HG03196 (cell line): ENCODE measurements around the gene CIDEB.

ENCODE experiments used
- ATAC-seq: cut with Tn5 transposase; IDR thresholded peaks from one replicate; pipeline ENCODE4 v1.9.1; 2021; ENCODE audit not compliant: unreplicated experiment

The CIDEB gene

DNA sequence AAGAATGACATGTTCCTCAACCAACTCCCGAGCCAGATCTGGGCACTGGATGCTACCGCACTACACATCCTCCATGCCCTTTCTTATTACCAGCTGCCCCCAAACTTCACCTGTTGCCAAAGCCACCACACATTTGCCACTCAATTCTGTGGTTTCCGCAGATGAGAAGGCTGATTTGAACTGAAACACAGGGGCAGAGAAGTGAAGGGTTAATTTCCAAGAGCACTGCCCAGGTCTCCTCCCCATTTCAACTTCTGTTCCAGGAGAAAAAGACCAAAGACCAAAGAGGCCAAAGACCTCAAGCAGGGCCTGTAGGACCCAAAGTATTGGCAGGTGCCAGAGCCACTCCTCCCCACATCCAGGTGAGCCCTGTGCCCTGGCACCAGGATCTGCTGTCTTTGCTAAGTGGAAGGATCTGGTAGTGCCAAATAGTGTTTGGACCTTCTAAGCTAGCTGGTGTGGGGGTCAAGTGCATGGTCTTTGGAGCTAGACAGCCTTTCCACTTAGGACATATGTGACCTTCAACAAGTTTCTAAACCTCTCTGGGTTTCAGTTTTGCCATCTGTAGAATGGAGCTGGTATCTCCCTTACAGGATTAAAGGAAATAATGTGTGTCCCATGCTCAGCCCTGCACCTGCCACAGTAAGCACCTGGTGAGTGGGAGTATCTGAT lies 16.2 kb downstream of the CIDEB start:
- ATAC-seq, result no peak

DNA sequence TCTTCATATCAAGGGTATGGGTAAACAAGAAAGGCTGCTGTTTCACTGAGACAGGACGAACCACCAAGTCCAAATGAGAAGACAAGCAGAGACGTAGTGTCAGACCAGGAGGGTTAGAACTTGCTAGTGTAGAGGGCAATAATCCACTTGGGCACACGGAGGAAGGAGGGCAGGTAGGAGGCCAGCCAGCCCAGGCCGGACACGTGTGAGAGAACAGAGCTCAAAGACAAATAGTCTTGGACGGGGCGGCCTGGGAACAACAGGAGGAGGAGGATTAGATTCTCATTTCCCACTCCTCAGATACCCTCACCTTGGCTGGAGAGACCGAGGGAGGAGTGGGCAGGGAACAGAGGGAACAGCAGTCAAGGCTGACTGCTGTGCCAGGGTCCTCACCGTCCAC lies 17.0 kb downstream of the CIDEB start:
- ATAC-seq, result no peak

GRCh38 chr14:24289649-24290280 lies 18.0 kb downstream of the CIDEB start:
- ATAC-seq, result peak; percentile 87

DNA sequence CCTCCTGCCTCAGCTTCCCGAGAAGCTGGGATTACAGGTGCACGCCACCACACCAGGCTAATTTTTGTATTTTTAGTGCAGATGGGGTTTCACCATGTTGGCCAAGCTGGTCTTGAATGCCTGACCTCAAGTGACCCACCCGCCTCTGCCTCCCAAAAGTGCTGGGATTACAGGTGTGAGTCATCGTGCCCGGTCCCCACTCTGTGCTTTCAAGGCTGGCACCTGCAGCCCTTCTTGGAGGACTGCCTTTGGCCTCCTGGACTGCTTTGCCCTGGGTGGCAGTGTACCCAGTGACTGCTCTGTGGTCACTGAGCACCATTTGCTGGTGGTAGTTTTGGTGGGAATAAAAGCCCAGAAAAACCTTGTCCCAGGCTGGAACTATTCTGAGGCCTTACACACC lies 20.8 kb downstream of the CIDEB start:
- no peak for ATAC-seq

DNA sequence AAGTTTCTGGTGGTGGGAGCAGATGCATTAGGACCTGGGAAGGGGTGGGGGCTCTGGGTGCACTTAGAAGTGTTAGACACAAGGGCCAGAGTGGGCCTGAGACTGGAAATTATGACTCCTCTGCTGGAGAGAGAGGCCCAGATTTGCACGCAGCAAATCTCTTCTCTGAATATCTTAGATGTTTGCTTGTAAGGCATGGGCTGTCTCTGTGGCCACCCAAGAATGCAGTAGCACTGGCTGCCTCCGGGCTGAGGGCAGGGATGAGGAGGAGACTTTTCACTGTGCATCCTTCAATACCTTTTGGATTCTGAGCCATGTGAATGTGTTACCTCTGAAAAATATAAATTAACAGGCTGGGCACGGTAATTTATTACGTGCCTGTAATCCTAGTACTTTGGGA lies 22.4 kb downstream of the CIDEB start:
- ATAC-seq, result no peak

DNA sequence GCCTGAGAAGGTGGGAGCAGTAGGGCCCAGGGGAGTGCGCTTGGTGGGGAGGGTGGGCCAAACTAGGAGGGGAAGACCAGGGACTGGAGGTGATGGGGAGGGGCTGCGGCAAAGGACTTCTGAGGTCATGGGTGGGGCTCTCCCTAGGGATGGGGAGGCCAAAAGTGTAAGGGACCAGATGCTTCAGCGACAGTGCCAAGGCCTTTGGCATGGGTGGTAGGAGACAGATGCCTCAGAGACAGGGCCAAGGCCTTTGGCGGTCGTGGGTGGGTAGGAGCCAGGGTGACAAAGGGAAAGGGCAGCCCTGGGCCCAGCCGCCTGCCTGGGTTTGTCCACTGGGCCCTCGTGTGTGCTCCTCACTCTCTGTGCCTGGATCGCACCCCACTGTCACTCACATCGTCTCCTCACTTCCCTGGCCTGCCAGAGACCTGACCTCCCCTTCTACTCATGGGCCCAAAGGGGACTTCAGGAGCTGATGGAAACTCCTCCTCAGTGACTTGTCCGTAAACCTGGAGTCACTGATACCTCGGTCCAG lies 23.2 kb downstream of the CIDEB start:
- ATAC-seq, result no peak

GRCh38 chr14:24283796-24284460 lies 23.8 kb downstream of the CIDEB start:
- no peak for ATAC-seq

DNA sequence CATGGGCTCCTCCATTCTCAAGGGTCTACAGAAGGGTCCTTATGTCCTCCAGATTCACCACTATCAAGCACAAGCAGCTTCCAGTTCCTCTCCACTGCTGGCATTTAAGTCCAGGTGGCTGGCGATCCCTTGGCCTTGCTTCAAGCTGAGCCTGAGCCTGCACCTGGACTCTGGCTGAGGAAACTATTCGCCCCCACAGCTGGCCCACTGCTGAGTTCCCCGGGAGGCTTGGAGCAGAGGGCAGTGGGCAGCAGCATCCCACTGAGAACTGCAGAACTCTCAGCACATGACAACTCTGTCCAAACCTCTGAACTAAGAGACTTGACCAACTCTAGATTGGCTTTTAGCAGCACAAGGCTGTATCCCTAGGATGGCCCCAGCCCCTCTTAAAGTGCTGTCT lies 25.0 kb downstream of the CIDEB start:
- ATAC-seq, result no peak

DNA sequence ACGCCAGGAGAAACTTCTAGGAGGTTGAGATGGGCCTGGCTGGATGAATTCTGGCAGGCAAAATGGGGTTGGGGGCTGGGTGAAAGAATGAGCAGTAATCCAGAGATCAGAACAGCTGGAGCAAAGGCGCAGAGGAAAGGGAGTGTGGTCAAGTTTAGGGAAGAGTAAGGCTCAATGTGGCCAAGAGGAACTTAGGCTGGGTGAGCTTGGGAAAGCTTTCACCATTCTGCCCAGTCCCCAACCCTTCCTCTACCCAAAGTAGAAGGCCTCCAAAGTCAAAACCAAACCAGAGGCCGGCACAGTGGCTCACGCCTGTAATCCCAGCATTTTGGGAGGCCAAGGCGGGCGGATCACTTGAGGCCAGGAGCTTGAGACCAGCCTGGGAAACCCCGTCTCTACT lies 26.1 kb downstream of the CIDEB start:
- no peak for ATAC-seq

- no peak for ATAC-seq
Measured at GRCh38 chr14:24280797-24281460, 26.8 kb downstream of the CIDEB start.

DNA sequence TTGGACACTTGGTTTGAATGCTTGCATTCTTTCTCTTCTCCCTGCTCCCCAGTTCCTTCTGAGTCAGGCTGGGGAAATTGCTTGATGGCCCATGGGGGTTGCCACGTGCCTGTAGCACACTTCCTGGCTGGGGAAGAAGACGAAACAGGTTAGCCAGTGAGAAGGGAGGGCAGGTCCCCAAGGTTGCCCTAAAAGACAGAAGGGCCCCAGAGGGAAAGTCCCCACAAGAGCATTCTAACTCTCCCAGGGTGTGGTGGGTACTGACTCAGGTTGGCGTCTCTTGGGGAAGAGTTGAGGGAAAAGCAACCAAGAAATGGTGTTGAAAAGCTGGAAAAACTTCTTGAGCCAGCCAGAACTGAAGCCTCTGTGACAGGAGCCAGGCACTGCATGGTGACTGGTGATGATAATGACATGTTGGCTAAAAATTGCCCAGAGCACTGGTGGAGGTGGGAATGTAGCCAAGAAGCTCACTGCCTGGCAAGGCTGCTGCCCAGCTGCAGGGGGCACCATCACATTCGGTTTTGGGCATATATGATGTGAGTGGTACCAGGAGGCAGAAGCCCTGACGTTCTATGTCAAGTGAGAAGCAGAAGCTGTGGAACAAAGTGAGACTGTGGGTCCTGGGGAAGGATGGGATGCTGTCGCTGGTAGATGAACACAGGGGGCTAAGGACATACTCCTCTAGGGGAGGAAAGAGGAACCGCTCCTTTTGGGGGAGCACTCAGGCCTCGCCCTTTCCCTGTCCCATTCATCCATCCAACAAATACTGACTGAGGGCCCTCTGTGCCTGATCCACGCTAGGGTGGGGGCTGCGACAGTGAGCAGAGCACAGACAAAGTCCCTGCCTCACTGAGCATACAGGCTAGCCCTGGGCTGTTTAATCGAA lies 28.2 kb downstream of the CIDEB start:
- peak; percentile 56 for ATAC-seq

GRCh38 chr14:24278424-24278823 lies 29.4 kb downstream of the CIDEB start:
- no peak for ATAC-seq

DNA sequence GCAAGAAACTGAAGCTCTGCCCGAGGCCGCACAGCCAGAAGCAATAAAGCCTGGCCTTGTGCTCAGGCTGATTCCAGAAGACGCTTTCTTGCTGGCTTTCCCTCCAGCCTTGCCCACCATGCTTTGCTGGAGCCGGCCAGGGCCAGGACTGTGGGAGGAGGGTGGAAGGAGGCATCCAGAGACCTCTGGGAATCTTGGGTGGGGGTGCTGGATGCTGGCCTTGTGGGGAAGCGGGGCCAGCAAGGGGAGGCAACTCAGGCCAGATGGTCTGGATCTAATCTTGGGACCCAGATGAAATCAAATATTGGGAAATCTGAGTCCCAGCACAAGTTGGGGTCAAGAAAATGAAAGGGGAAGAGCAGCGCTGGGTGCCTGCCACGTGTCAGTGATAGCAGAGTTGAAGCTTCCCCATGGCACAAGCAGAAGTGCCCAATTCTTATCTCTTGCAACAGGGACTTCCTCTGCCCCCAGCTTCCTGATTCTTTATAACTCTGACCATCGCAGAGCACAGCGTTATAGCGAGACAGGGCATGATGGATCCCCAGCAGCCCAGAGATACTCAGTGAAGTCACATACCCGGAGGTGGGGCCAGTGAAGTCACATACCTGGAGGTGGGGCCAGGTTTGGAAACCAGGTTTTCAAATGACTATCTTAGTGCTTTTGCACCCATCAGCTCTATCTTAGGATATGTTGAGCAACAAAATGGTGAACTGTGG lies 30.0 kb downstream of the CIDEB start:
- ATAC-seq, result no peak

- no peak for ATAC-seq
Measured at GRCh38 chr14:24277071-24277470, 30.7 kb downstream of the CIDEB start.

DNA sequence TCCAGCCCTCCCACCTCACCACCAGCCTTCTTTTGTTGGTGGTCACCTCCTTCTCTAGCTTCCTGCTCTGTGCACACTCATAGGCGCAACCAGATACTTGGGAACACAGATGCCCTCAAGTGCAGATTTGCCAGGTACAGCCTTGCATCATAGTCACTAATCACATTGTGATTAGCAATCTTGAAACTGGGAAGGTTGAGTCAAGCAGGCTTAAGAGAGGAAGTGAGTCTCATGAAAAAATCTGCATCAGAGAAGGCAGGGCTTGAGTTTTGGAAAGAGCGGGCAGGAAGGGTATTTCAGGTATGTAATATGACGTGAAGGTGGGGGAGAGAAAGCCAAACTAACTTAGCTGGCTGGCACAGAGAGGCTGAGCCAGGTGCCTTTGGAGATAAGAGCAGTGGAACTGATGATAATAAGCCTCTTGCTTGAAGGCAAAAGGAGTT lies 33.7 kb downstream of the CIDEB start:
- ATAC-seq, result peak; percentile 39

DNA sequence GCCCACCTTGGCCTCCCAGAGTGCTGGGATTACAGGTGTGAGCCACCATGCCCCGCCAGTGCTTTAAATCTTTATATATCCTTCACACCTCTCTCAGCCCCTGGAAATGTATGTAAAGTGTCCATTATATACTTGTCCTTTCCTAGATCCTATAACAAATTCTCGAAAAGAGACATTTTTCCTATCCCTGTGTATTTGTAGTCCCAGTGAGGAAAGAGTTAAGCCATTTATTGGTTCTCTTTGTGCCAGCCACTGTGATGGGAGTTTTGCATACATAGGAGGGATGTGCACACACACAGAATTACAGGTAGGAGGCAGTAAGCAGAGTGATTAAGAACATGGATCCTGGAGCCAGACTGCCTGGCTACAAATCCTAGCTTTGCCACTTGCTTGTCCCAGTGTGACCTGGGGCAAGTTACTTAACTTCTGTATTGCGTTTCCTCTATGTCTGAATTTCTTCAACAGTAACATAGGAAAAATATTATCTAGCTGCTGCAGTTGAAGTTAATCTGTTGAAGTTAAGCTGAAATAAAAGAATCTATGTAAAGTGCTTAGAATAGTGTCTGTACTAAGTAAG lies 34.3 kb downstream of the CIDEB start:
- ATAC-seq, result no peak

- ATAC-seq, result no peak
Measured at GRCh38 chr14:24272467-24272866, 35.3 kb downstream of the CIDEB start.

- ATAC-seq, result no peak
Measured at GRCh38 chr14:24271834-24272263, 35.9 kb downstream of the CIDEB start.

DNA sequence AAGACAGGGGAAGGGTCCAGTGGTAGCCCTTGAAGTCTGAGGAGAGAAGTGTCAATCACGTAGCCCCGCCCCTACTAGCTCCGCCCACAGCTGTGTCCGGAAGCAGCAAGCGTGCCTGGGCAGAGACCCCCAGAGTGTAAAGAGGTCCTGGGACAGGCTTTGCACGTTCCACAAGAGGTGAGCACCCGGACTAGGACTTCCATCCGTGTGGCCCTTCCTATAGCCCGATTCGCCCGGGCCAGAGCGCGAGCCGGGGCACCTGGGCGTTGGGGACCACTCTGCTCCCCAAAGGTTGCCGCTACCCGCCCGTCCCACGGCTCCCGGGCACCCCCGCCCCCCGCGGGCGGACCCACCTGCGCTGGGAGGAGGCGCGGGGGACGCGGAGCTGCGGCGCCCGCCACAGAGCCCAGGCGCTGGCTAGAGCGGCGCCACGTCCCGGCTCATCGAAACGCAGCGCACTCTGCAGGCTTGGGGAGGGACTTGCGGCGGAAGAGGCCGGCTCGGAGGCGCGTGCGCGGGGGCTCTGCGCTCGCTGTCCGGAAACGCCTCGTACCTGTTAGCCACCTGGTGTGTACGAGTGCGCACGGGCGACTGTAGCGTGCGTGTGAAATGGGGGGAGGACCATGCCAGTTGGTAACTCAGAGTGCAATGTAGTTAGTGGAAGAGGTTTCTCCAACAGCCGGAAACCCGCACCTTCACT lies 36.5 kb downstream of the CIDEB start, which contains the start of gene RABGGTA:
Gene RABGGTA (minus strand): TSS at position 464 of the 700 bp plus-strand sequence. CDS start 482 bp downstream, outside the sequence.
- peak; percentile 78 for ATAC-seq
